SU-DHL-6 (cell line): ENCODE data around the gene RHOJ.

Source experiments
- H2AFZ ChIP-seq: fragments of 200-600 bp; sonication (generic); 2 replicates; pipeline ENCODE4 v1.6.1; 2014; ENCODE audit warnings: low read depth, mild to moderate bottlenecking, moderate library complexity, mixed read lengths, antibody characterized with exemption, low read length; ENCODE audit not compliant: severe bottlenecking
- H3F3A ChIP-seq: fragments of 200-600 bp; shearing (Covaris generic); 2 replicates; pipeline ENCODE4 v1.6.0; 2016; ENCODE audit warnings: antibody characterized with exemption, mild to moderate bottlenecking; ENCODE audit not compliant: insufficient read depth
- H3K27ac ChIP-seq: fragments of 200-600 bp; sonication (generic); 2 replicates; pipeline ENCODE4 v1.5.1; 2016; ENCODE audit warnings: low read depth, mild to moderate bottlenecking, low read length, moderate library complexity, mixed read lengths
- H3K27me3 ChIP-seq: fragments of 200-600 bp; sonication (generic), shearing (Covaris generic); 2 replicates; pipeline ENCODE4 v1.6.0; 2014; ENCODE audit warnings: mild to moderate bottlenecking, low read length
- H3K36me3 ChIP-seq: fragments of 200-600 bp; sonication (generic); 2 replicates; pipeline ENCODE4 v1.6.1; 2014; ENCODE audit warnings: mild to moderate bottlenecking, low read length, mixed read lengths
- H3K4me2 ChIP-seq: fragments of 300-600, 200-600 bp; shearing (Covaris generic), sonication (generic); 2 replicates; pipeline ENCODE4 v1.6.0; 2014; ENCODE audit warnings: low read length, low read depth, mild to moderate bottlenecking; ENCODE audit not compliant: poor library complexity, severe bottlenecking
- H3K4me3 ChIP-seq: fragments of 200-600 bp; sonication (generic); 2 replicates; pipeline ENCODE4 v1.5.1; 2014; ENCODE audit warnings: antibody characterized with exemption, low read length, mild to moderate bottlenecking, mixed read lengths; ENCODE audit not compliant: insufficient read depth, poor library complexity, severe bottlenecking
- H3K79me2 ChIP-seq: fragments of 200-600 bp; sonication (generic); 2 replicates; pipeline ENCODE4 v1.6.1; 2014; ENCODE audit warnings: mild to moderate bottlenecking, low read length, moderate library complexity; ENCODE audit not compliant: insufficient read depth
- H3K9ac ChIP-seq: fragments of 200-600 bp; sonication (generic); 2 replicates; pipeline ENCODE4 v1.7.0; 2014; ENCODE audit warnings: mild to moderate bottlenecking, low read length
- H3K9me2 ChIP-seq: fragments of 200-600 bp; sonication (generic); replicated peaks from 2 replicates; pipeline ENCODE4 v1.6.1; 2014; ENCODE audit warnings: low read length; ENCODE audit not compliant: insufficient read depth
- H3K9me3 ChIP-seq: fragments of 200-600 bp; sonication (generic); 2 replicates; pipeline ENCODE4 v1.6.1; 2014; ENCODE audit warnings: low read length, mixed read lengths; ENCODE audit not compliant: insufficient read depth
- H4K20me1 ChIP-seq: fragments of 200-600 bp; sonication (generic); 2 replicates; pipeline ENCODE4 v1.6.1; 2014; ENCODE audit warnings: low read depth, mild to moderate bottlenecking, antibody characterized with exemption, low read length, moderate library complexity, mixed read lengths
- EZH2phosphoT487 ChIP-seq: fragments of 200-600 bp; sonication (generic), shearing (Covaris generic); conservative IDR thresholded peaks from 2 replicates; pipeline ENCODE4 v1.6.1; 2018; ENCODE audit warnings: mild to moderate bottlenecking, antibody characterized with exemption, low read length, moderate library complexity, mixed read lengths
- TF ChIP-seq, protein P1 (sequence below): fragments of 200-600 bp; sonication (generic); IDR thresholded peaks from one replicate; pipeline ENCODE4 v1.5.1; 2017; ENCODE audit warnings: antibody characterized with exemption, mild to moderate bottlenecking, low read length, moderate library complexity; ENCODE audit not compliant: insufficient read depth, poor library complexity, severe bottlenecking

RHOJ gene

DNA sequence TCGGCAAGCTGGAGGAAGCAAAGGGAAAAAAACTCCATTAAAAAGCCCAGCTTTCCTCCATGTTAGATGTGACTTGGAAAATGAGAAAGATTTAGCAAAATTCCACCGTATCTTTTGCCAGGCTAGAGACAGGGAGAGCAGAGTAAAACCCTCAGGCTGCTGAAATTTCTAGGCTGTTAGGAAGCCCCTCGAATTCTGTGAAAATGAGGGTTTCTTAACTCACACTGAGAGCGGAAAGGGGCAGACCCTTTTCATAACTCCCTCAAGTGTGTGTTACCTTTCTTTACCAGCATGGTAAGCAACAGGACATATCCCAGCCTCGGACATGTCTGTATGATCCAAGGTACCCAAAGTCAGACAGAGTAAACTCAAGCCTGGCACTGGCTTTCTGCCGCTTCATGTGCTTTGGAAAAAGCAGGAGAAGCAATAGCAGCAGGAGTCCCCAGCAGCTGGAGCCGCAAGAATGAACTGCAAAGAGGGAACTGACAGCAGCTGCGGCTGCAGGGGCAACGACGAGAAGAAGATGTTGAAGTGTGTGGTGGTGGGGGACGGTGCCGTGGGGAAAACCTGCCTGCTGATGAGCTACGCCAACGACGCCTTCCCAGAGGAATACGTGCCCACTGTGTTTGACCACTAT is at the start of gene RHOJ:
Gene RHOJ (plus strand): TSS at position 37 of the 637 bp plus-strand sequence. CDS start 427 bp downstream, at position 464.
- no peaks in the 10 kb centered on the region for H3K9me3 ChIP-seq
- H4K20me1 ChIP-seq, result no peaks in the 10 kb centered on the region
- no peak within 1 kb of the TSS for H2AFZ ChIP-seq
- H3F3A ChIP-seq, result no peaks in the 10 kb centered on the region
- no peaks in the 10 kb centered on the region for H3K79me2 ChIP-seq
- H3K4me3 ChIP-seq, result no peak within 1 kb of the TSS
- H3K9me2 ChIP-seq, result no peaks in the 10 kb centered on the region
- no peaks in the 10 kb centered on the region for H3K27me3 ChIP-seq
- no peak within 1 kb of the TSS for H3K9ac ChIP-seq
- TF ChIP-seq EZH2phosphoT487, result no peak
- TF ChIP-seq, protein P1, sequence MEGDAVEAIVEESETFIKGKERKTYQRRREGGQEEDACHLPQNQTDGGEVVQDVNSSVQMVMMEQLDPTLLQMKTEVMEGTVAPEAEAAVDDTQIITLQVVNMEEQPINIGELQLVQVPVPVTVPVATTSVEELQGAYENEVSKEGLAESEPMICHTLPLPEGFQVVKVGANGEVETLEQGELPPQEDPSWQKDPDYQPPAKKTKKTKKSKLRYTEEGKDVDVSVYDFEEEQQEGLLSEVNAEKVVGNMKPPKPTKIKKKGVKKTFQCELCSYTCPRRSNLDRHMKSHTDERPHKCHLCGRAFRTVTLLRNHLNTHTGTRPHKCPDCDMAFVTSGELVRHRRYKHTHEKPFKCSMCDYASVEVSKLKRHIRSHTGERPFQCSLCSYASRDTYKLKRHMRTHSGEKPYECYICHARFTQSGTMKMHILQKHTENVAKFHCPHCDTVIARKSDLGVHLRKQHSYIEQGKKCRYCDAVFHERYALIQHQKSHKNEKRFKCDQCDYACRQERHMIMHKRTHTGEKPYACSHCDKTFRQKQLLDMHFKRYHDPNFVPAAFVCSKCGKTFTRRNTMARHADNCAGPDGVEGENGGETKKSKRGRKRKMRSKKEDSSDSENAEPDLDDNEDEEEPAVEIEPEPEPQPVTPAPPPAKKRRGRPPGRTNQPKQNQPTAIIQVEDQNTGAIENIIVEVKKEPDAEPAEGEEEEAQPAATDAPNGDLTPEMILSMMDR, result no peak
- no peak within 1 kb of the TSS for H3K4me2 ChIP-seq
- H3K36me3 ChIP-seq, result no peaks in the 10 kb centered on the region
- H3K27ac ChIP-seq, result no peak within 1 kb of the TSS

DNA sequence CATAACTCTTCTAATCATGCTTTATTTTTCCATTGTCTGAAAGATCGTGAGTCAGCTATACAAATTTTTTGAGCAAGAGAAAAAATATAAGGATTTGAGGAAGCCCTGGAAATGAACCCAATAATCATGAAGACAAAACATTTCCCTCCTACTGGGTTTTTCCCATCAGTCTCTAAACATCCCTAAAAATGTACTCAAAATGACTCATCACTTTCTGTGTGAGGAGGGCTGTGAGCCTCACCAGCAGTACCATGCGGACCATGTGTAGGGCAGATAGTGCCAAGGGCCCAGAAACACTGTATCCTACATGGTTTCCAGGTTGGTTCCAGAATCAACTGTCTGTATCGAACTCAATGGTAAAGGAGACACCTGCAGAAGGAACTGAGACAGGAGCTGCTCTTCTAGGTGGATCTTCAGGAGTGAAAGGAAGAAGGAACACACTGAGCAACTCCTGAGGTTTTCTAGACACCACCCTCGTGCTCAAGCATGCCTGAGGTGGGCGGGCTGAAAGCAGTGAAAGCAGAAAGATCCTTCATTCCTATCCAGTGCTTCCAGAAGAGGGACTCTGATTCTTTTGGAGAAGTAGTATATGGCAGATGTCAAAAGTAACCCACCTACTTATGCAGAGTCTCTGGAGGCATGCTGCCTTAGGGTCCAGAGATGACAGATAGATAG is 48.6 kb upstream of the RHOJ start:
- Histone ChIP-seq H3K9me2 (no peaks in the 10 kb centered on the region), H3K9ac (no peak overlapping the region), H2AFZ (no peak overlapping the region), H3K27me3 (no peaks in the 10 kb centered on the region; the same call in 1 of the 2 replicates), H3F3A (no peaks in the 10 kb centered on the region), H3K79me2 (no peaks in the 10 kb centered on the region), H4K20me1 (no peaks in the 10 kb centered on the region), H3K4me2 (no peak overlapping the region), H3K36me3 (no peaks in the 10 kb centered on the region), H3K27ac (no peak overlapping the region), H3K4me3 (no peak overlapping the region), H3K9me3 (no peaks in the 10 kb centered on the region)
- TF ChIP-seq, protein P1, result no peak
- no peak for TF ChIP-seq EZH2phosphoT487

DNA sequence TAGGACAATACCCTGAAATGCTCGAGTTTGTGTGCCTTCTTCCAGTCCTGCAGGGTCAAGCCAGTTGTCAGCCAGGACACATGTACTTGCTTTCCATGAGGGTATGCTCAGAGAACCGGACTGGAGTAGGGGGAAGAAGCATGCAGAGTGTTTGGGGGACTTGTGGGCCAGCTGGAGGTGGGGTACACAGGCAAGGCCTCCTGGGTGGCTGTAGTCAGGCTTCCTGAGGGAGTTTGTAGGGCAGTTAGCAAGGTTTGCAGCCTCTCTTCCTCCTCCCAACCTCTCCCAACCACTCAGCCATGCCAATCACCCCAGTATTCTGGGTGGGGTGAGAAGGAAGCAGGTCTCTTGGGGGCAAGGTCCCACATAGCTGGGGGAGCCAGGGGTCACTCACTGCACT is 47.0 kb upstream of the RHOJ start:
- TF ChIP-seq, protein P1, result no peak
- TF ChIP-seq EZH2phosphoT487, result no peak
- Histone ChIP-seq H3K27me3 (no peaks in the 10 kb centered on the region; the same call in 1 of the 2 replicates), H3K9ac (no peak overlapping the region), H3K79me2 (no peaks in the 10 kb centered on the region), H3K9me3 (no peaks in the 10 kb centered on the region), H4K20me1 (no peaks in the 10 kb centered on the region), H3K9me2 (no peaks in the 10 kb centered on the region), H3K36me3 (no peaks in the 10 kb centered on the region), H3F3A (no peaks in the 10 kb centered on the region), H3K27ac (no peak overlapping the region), H3K4me2 (no peak overlapping the region), H3K4me3 (no peak overlapping the region), H2AFZ (no peak overlapping the region)
